K562 (cell line): Measurements from ENCODE around the gene GPR75. TPM values are rescaled to one million over a fixed set of nuclear protein-coding genes. Genes with fewer than 3 reads are reported as not detected.
A peak's percentile ranks its signal among the peaks of the same experiment; 100 is the strongest.

Experiments
- CEBPB ChIP-seq: fragments of 450-650 bp; IDR thresholded peaks from 2 replicates; pipeline ENCODE4 v1.6.1; 2016; ENCODE audit warnings: missing genetic modification characterization, missing compliant biosample characterization
- E2F5 ChIP-seq: sonication (generic); formaldehyde crosslinking; IDR thresholded peaks from 2 replicates; pipeline ENCODE4 v1.8.0; 2022; ENCODE audit warnings: mild to moderate bottlenecking, missing genetic modification reagents
- HLTF ChIP-seq: fragments of 450-650 bp; IDR thresholded peaks from 2 replicates; pipeline ENCODE4 v1.6.1; 2016
- RNF2 ChIP-seq: sonication (generic); IDR thresholded peaks from 2 replicates; pipeline ENCODE4 v1.6.1; 2016
- SMARCA4 ChIP-seq: fragments of 450-650 bp; IDR thresholded peaks from 2 replicates; pipeline ENCODE4 v1.6.1; 2016
- ZNF146 ChIP-seq: IDR thresholded peaks from one replicate; pipeline ENCODE4 v1.6.1; 2018; ENCODE audit warnings: missing compliant biosample characterization; ENCODE audit not compliant: unreplicated experiment
- ZNF318 ChIP-seq, 2 experiments: fragments of 450-650 bp; IDR thresholded peaks; 2 replicates each; pipeline ENCODE4 v1.6.1; 2016; ENCODE audit warnings: mild to moderate bottlenecking in 2 of 2, borderline replicate concordance in 1 of 2, low read depth in 1 of 2, moderate library complexity in 1 of 2
- polyA plus RNA-seq, 8 experiments: library from polyadenylated mRNA; depleted of rRNA in 4 of 8; stranded (reverse) in 5 of 8; unstranded in 3 of 8; fragments of >200 nt; fragmentation: Nextera tagmentation in 2 of 8; fragmentation: Illumina TruSeq in 1 of 8; extraction: Ambion mirVana in 2 of 8; extraction: Trizol in 1 of 8; gene quantifications; 2 replicates each; pipeline versions ENCODE4 v1.2.1 to v1.2.3, GENCODE V29; 2011 to 2014; ENCODE audit warnings: inconsistent platforms in 1 of 8, missing spikeins in 1 of 8
- total RNA-seq, 7 experiments: library from RNA; depleted of rRNA in 6 of 7; stranded (reverse); fragments of >200 nt in 6 of 7; fragmentation: Illumina TruSeq in 2 of 7; extraction: Trizol in 2 of 7; gene quantifications; 2 replicates each; pipeline versions ENCODE4 v1.2.1 to v1.2.3, GENCODE V29; 2011 to 2021; ENCODE audit warnings: low replicate concordance in 1 of 7

Gene GPR75
- total and polyA plus RNA-seq, 9 of the 15 experiments (the other 6 are each of a cell fraction or from before 2014, with no cell fraction given): 0.10 to 3.9 (median 2.3) TPM

- TF ChIP-seq ZNF318 (IDR thresholded peaks at IDR 0.05; ENCODE audit: borderline replicate concordance in 1 of 2, low read depth in 1 of 2): no peak
- no peak for TF ChIP-seq SMARCA4
- TF ChIP-seq HLTF: no peak
- no peak for TF ChIP-seq RNF2
- TF ChIP-seq ZNF146 (CRISPR knock-in tag): no peak
- peak; percentile 37 for TF ChIP-seq CEBPB
- no peak for TF ChIP-seq E2F5 (CRISPR knock-in tag)
Observed at GRCh38 chr2:53813151-53813550, 46.6 kb downstream of the GPR75 start (continued).
